Stimulated activated naive CD8-positive, alpha-beta T cell treated with anti-CD3 and anti-CD28 coated beads, Interleukin-15, Interleukin-2, amounts not matched to agents 100 U/mL and 50 U/mL, for 24 hours (primary cell): ENCODE results near the gene NTM.

Experiments
- ATAC-seq: fragments of 150-1000 bp; cut with Tn5 transposase; one replicate; pipeline ENCODE4 v1.10.0; 2021
- DNase-seq: peaks from one replicate; pipeline ENCODE4 v3.0.0; 2021

Gene NTM

GRCh38 chr11:131917634-131918384 lies 547.4 kb downstream of the NTM start:
- DNase-seq (no peak), ATAC-seq (no peak)

GRCh38 chr11:131918663-131919062 lies 548.2 kb downstream of the NTM start:
- no peak for ATAC-seq

GRCh38 chr11:131922220-131922619 lies 551.8 kb downstream of the NTM start:
- DNase-seq (no peak), ATAC-seq (no peak)

More at GRCh38 chr11:131918663-131919062, 548.2 kb downstream of the NTM start:
- DNase-seq = no peak

- DNase-seq (no peak), ATAC-seq (no peak)
These were observed 552.9 kb downstream of the NTM start for GRCh38 chr11:131923309-131923708.

- ATAC-seq = no peak
- no peak for DNase-seq
These were observed 553.6 kb downstream of the NTM start for GRCh38 chr11:131924001-131924400.

- no peak for ATAC-seq
- no peak for DNase-seq
These were observed 554.2 kb downstream of the NTM start for GRCh38 chr11:131924457-131925201.

GRCh38 chr11:131925829-131926228 lies 555.4 kb downstream of the NTM start:
- ATAC-seq = no peak
- no peak for DNase-seq

- DNase-seq (no peak), ATAC-seq (no peak)
These were observed 558.6 kb downstream of the NTM start for GRCh38 chr11:131928992-131929391.

- no peak for DNase-seq
- no peak for ATAC-seq
These were observed 562.3 kb downstream of the NTM start for GRCh38 chr11:131932584-131933325.

- DNase-seq (no peak), ATAC-seq (no peak)
These were observed 563.6 kb downstream of the NTM start for GRCh38 chr11:131934006-131934405.

GRCh38 chr11:131938351-131938751 lies 567.9 kb downstream of the NTM start:
- DNase-seq (no peak), ATAC-seq (no peak)

GRCh38 chr11:131940126-131940525 lies 569.7 kb downstream of the NTM start:
- no peak for ATAC-seq
- no peak for DNase-seq

- DNase-seq = no peak
- ATAC-seq = no peak
These were observed 572.5 kb downstream of the NTM start for GRCh38 chr11:131942878-131943277.

- no peak for ATAC-seq
- no peak for DNase-seq
These were observed 572.9 kb downstream of the NTM start for GRCh38 chr11:131943295-131943694.

GRCh38 chr11:131944736-131945135 lies 574.3 kb downstream of the NTM start:
- DNase-seq (no peak), ATAC-seq (no peak)

GRCh38 chr11:131945706-131946105 lies 575.3 kb downstream of the NTM start:
- ATAC-seq = no peak

GRCh38 chr11:131947511-131947910 lies 577.1 kb downstream of the NTM start:
- no peak for ATAC-seq
- no peak for DNase-seq

More at GRCh38 chr11:131945706-131946105, 575.3 kb downstream of the NTM start:
- DNase-seq = no peak

- DNase-seq (no peak), ATAC-seq (no peak)
These were observed 580.7 kb downstream of the NTM start for GRCh38 chr11:131951121-131951520.

GRCh38 chr11:131954146-131954545 lies 583.7 kb downstream of the NTM start:
- DNase-seq (no peak), ATAC-seq (no peak)

- DNase-seq = no peak
- ATAC-seq = no peak
These were observed 585.5 kb downstream of the NTM start for GRCh38 chr11:131955904-131956303.

- DNase-seq = no peak
- ATAC-seq = no peak
These were observed 586.8 kb downstream of the NTM start for GRCh38 chr11:131957201-131957600.

GRCh38 chr11:131957875-131958274 lies 587.5 kb downstream of the NTM start:
- no peak for ATAC-seq
- no peak for DNase-seq

GRCh38 chr11:131962818-131963217 lies 592.4 kb downstream of the NTM start:
- ATAC-seq (no peak), DNase-seq (no peak)
